H9 (cell line): Measurements from ENCODE around the gene STAC2. TPM values are rescaled to one million over a fixed set of nuclear protein-coding genes. Genes with fewer than 3 reads are reported as not detected.

Experiments
- DNase-seq: peaks from one replicate; pipeline ENCODE4 v3.0.0-alpha.2; 2017
- H2AFZ ChIP-seq: one replicate; pipeline ENCODE4 v1.6.1; 2013; ENCODE audit warnings: mild to moderate bottlenecking, low read length, control low read depth, moderate library complexity
- H2AK5ac ChIP-seq: 2 replicates; pipeline ENCODE4 v1.6.1; 2013; ENCODE audit warnings: low read length, control low read depth, mixed read lengths; ENCODE audit not compliant: insufficient read length
- H2BK120ac ChIP-seq: one replicate; pipeline ENCODE4 v1.6.1; 2013; ENCODE audit warnings: low read depth, mild to moderate bottlenecking, low read length, control low read depth, inconsistent platforms; ENCODE audit not compliant: poor library complexity, severe bottlenecking
- H2BK12ac ChIP-seq: 2 replicates; pipeline ENCODE4 v1.6.1; 2013; ENCODE audit warnings: low read length, control low read depth, mixed read lengths, low read depth; ENCODE audit not compliant: insufficient read length
- H2BK15ac ChIP-seq: 2 replicates; pipeline ENCODE4 v1.6.1; 2013; ENCODE audit warnings: low read depth, low read length, control low read depth
- H2BK20ac ChIP-seq: one replicate; pipeline ENCODE4 v1.6.1; 2013; ENCODE audit warnings: low read depth, mild to moderate bottlenecking, low read length, control low read depth, inconsistent platforms; ENCODE audit not compliant: poor library complexity, severe bottlenecking
- H2BK5ac ChIP-seq: 2 replicates; pipeline ENCODE4 v1.6.1; 2013; ENCODE audit warnings: low read length, control low read depth, mixed read lengths; ENCODE audit not compliant: insufficient read length
- H3K14ac ChIP-seq: 2 replicates; pipeline ENCODE4 v1.6.1; 2013; ENCODE audit warnings: low read length, control low read depth; ENCODE audit not compliant: insufficient read depth
- H3K18ac ChIP-seq: 2 replicates; pipeline ENCODE4 v1.6.1; 2013; ENCODE audit warnings: low read depth, mild to moderate bottlenecking, mixed read lengths, low read length, control low read depth; ENCODE audit not compliant: insufficient read length
- H3K23ac ChIP-seq: 2 replicates; pipeline ENCODE4 v1.6.1; 2013; ENCODE audit warnings: low read length, control low read depth, mixed read lengths, low read depth; ENCODE audit not compliant: insufficient read length
- H3K23me2 ChIP-seq: 2 replicates; pipeline ENCODE4 v1.6.1; 2013; ENCODE audit warnings: low read depth, mild to moderate bottlenecking, mixed read lengths, low read length, control low read depth; ENCODE audit not compliant: insufficient read length, poor library complexity, severe bottlenecking
- H3K27ac ChIP-seq: 2 replicates; pipeline ENCODE4 v1.5.1; 2013; ENCODE audit warnings: low read length, control low read depth, mixed read lengths, low read depth; ENCODE audit not compliant: insufficient read length
- H3K27me3 ChIP-seq: 2 replicates; pipeline ENCODE4 v1.6.1; 2013; ENCODE audit warnings: low read length, control low read depth, inconsistent platforms; ENCODE audit not compliant: insufficient read depth
- H3K4ac ChIP-seq: 2 replicates; pipeline ENCODE4 v1.6.1; 2013; ENCODE audit warnings: low read depth, mild to moderate bottlenecking, control low read depth, inconsistent platforms, low read length, moderate library complexity
- H3K4me1 ChIP-seq: 2 replicates; pipeline ENCODE4 v1.6.1; 2013; ENCODE audit warnings: low read length, control low read depth, inconsistent platforms; ENCODE audit not compliant: insufficient read depth
- H3K4me2 ChIP-seq: 2 replicates; pipeline ENCODE4 v1.6.1; 2013; ENCODE audit warnings: low read length, control low read depth, mixed read lengths; ENCODE audit not compliant: insufficient read length, insufficient read depth
- H3K56ac ChIP-seq: 2 replicates; pipeline ENCODE4 v1.6.1; 2013; ENCODE audit warnings: low read depth, mild to moderate bottlenecking, mixed read lengths, low read length, control low read depth; ENCODE audit not compliant: insufficient read length
- H3K79me1 ChIP-seq: 2 replicates; pipeline ENCODE4 v1.6.1; 2013; ENCODE audit warnings: low read depth, mild to moderate bottlenecking, moderate library complexity, low read length, control low read depth, inconsistent platforms; ENCODE audit not compliant: insufficient read depth, poor library complexity, severe bottlenecking
- H3K79me2 ChIP-seq: 2 replicates; pipeline ENCODE4 v1.6.1; 2013; ENCODE audit warnings: low read length, control low read depth, inconsistent platforms; ENCODE audit not compliant: insufficient read depth
- H3K9ac ChIP-seq: 2 replicates; pipeline ENCODE4 v1.6.1; 2013; ENCODE audit warnings: low read length, control low read depth, mixed read lengths; ENCODE audit not compliant: insufficient read length; ENCODE audit errors: extremely low read depth
- H3K9me3 ChIP-seq: one replicate; pipeline ENCODE4 v1.6.1; 2013; ENCODE audit warnings: low read depth, low read length, inconsistent platforms; ENCODE audit not compliant: control insufficient read depth
- H3T11ph ChIP-seq: one replicate; pipeline ENCODE4 v1.6.1; 2013; ENCODE audit warnings: mild to moderate bottlenecking, low read length, control low read depth, inconsistent platforms
- H4K20me1 ChIP-seq: one replicate; pipeline ENCODE4 v1.6.1; 2013; ENCODE audit not compliant: control insufficient read depth, insufficient read length, insufficient read depth
- H4K5ac ChIP-seq: 2 replicates; pipeline ENCODE4 v1.6.1; 2013; ENCODE audit warnings: low read depth, mild to moderate bottlenecking, mixed read lengths, low read length, control low read depth; ENCODE audit not compliant: insufficient read length
- H4K8ac ChIP-seq: replicated peaks from 2 replicates; pipeline ENCODE4 v1.6.1; 2013; ENCODE audit warnings: low read length, control low read depth, mixed read lengths, low read depth; ENCODE audit not compliant: insufficient read length
- H4K91ac ChIP-seq: 2 replicates; pipeline ENCODE4 v1.6.1; 2013; ENCODE audit warnings: low read depth, mild to moderate bottlenecking, moderate library complexity, mixed read lengths, low read length, control low read depth; ENCODE audit not compliant: insufficient read length
- H3K27ac Mint-ChIP-seq, 3 experiments: 2 replicates in 2 of 3; 3 replicates in 1 of 3; pipeline ENCODE4 v1.8.0; 2020 to 2021; ENCODE audit warnings: mixed read lengths in 3 of 3, mild to moderate bottlenecking in 1 of 3, moderate library complexity in 1 of 3
- H3K27me3 Mint-ChIP-seq: 2 replicates; pipeline ENCODE4 v1.8.0; 2021; ENCODE audit warnings: low read depth, mild to moderate bottlenecking, moderate library complexity, mixed read lengths
- H3K36me3 Mint-ChIP-seq, 3 experiments: 2 replicates in 2 of 3; 3 replicates in 1 of 3; pipeline ENCODE4 v1.8.0; 2020 to 2021; ENCODE audit warnings: low read depth in 3 of 3, mixed read lengths in 3 of 3; ENCODE audit not compliant: insufficient read depth in 1 of 3
- H3K4me1 Mint-ChIP-seq, 2 experiments: 2 replicates each; pipeline ENCODE4 v1.8.0; 2020; ENCODE audit warnings: mixed read lengths in 2 of 2
- H3K4me3 Mint-ChIP-seq, 2 experiments: 2 replicates in 1 of 2; 3 replicates in 1 of 2; pipeline ENCODE4 v1.8.0; 2020 to 2021; ENCODE audit warnings: mild to moderate bottlenecking in 2 of 2, mixed read lengths in 2 of 2, moderate library complexity in 1 of 2
- H3K9me3 Mint-ChIP-seq, 2 experiments: 2 replicates in 1 of 2; 3 replicates in 1 of 2; pipeline ENCODE4 v1.8.0; 2020; ENCODE audit warnings: mild to moderate bottlenecking in 2 of 2, mixed read lengths in 2 of 2, moderate library complexity in 1 of 2
- WGBS: extraction: QIAGEN DNeasy Blood & Tissue Kit; methylation state at CpG from one replicate; pipeline ENCODE4 v1.1.7; 2013; ENCODE audit warnings: missing lambda C conversion rate, low lambda C conversion rate, mixed read lengths; ENCODE audit not compliant: insufficient read length; ENCODE audit errors: extremely low coverage; 5-methylcytosine and 5-hydroxymethylcytosine counted together
- total RNA-seq: library from RNA; stranded (reverse); gene quantifications from 2 replicates; pipeline ENCODE4 v1.2.1, GENCODE V29; 2021
- TF ChIP-seq, protein P1 (sequence below): fragments of 200-600 bp; sonication (generic); conservative IDR thresholded peaks from 3 replicates; pipeline ENCODE4 v1.8.0; 2021; ENCODE audit warnings: antibody characterized with exemption, mild to moderate bottlenecking

The STAC2 gene
- total RNA-seq, 1 experiment from 2014 or later = 2.5 TPM

DNA sequence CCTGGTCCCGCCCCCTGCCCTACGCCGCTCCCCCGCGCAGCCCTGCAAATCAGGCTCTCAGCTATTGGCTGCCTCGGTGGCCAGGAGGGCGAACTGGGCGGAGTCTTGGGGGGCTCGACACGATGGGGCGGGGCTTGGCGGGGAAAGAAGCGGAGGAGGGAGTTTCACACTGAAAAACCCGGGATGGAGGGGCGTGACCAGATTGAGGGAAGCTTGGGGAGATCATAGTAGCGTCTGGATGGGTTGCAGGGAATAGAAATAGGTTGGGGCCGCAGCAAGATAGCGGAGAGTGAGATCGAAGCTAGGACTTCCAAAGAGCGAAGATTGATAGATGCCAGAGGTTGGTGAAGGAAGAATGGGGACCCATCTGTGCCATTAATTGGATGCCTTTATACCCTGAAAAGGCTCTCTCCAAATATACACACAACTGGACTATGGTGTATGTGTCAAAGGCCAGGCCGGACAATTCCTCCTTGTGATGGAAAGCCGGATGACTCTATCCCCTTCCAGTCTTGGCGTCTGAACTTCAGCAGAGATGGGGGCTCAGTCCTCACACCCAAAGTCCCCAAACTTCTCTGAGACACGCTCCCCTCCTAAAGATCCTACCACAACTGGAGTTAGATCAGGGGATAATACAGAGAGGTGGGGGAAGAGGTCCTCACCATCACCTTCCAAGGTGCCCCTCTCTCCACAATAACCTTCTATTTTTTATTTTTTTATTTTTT, 376 bp upstream of the STAC2 start:
- H3K18ac ChIP-seq = no peak overlapping the region
- Mint-ChIP-seq H3K9me3 (no peaks in the 10 kb centered on the region), H3K27ac (peak overlapping the region in 1 of 3 experiments; percentile 27; a peak in 1 of 7 replicates), H3K36me3 (no peaks in the 10 kb centered on the region), H3K27me3 (peaks cover 63% of the 10 kb centered on the region), H3K4me3 (peak overlapping the region; percentile 44 to 76), H3K4me1 (peaks cover 17 to 22% of the 10 kb centered on the region in 2 experiments)
- no peak overlapping the region for H2BK5ac ChIP-seq
- DNase-seq = peak; percentile 100
- no peaks in the 10 kb centered on the region for H3K79me1 ChIP-seq
- H4K8ac ChIP-seq = no peak overlapping the region
- WGBS = no CpG with 5 or more reads among the region's 24 CpGs
- no peak overlapping the region for H2AK5ac ChIP-seq
- H3K4me2 ChIP-seq = peak overlapping the region; percentile 44
- no peaks in the 10 kb centered on the region for H4K20me1 ChIP-seq
- H2BK20ac ChIP-seq = no peak overlapping the region
- H3T11ph ChIP-seq = no peak overlapping the region
- no peaks in the 10 kb centered on the region for H3K9me3 ChIP-seq
- TF ChIP-seq, protein P1, sequence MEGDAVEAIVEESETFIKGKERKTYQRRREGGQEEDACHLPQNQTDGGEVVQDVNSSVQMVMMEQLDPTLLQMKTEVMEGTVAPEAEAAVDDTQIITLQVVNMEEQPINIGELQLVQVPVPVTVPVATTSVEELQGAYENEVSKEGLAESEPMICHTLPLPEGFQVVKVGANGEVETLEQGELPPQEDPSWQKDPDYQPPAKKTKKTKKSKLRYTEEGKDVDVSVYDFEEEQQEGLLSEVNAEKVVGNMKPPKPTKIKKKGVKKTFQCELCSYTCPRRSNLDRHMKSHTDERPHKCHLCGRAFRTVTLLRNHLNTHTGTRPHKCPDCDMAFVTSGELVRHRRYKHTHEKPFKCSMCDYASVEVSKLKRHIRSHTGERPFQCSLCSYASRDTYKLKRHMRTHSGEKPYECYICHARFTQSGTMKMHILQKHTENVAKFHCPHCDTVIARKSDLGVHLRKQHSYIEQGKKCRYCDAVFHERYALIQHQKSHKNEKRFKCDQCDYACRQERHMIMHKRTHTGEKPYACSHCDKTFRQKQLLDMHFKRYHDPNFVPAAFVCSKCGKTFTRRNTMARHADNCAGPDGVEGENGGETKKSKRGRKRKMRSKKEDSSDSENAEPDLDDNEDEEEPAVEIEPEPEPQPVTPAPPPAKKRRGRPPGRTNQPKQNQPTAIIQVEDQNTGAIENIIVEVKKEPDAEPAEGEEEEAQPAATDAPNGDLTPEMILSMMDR = no peak
- no peak overlapping the region for H3K9ac ChIP-seq
- H3K4me1 ChIP-seq = no peaks in the 10 kb centered on the region
- no peak overlapping the region for H3K14ac ChIP-seq
- H3K23me2 ChIP-seq = peaks cover 13% of the 10 kb centered on the region
- H3K79me2 ChIP-seq = no peaks in the 10 kb centered on the region
- H3K23ac ChIP-seq = no peak overlapping the region
- H3K27ac ChIP-seq = no peak overlapping the region
- no peak overlapping the region for H2BK120ac ChIP-seq
- peaks cover 17% of the 10 kb centered on the region; the same call in 1 of the 2 replicates for H3K27me3 ChIP-seq
- H3K56ac ChIP-seq = no peak overlapping the region
- no peak overlapping the region for H4K91ac ChIP-seq
- H4K5ac ChIP-seq = no peak overlapping the region
- H3K4ac ChIP-seq = no peak overlapping the region
- no peak overlapping the region for H2BK12ac ChIP-seq
- H2AFZ ChIP-seq = no peak overlapping the region
- H2BK15ac ChIP-seq = no peak overlapping the region
